ENCODE measurements around the gene CNGA3.

The CNGA3 gene

DNA sequence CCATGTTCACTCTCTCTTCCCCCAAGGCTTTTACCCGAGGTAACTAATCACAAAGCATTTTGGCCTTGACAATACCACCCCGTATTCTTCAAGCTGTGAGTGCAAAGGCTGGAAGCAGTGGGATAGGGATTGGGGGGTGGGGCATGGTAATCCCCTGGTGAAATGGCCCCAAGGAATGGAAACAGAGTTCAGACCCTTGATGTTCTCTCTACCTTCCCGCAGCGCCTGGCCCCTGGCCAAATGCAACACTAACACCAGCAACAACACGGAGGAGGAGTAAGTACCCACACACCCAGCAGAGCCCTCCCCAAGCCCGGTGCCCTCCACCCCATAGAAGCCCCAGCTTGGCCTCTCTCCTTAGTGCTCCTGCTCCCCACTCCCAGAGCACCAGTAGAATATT is 36.9 kb downstream of the CNGA3 start:
- Histone ChIP-seq H3K27me3 (replicated peaks) (peaks cover 2% of the 10 kb centered on the region), H3K4me3 (ENCODE audit: low read depth, low read length) (no peak overlapping the region), H3K36me3 (replicated peaks) (no peaks in the 10 kb centered on the region), H3K27ac (no peak overlapping the region)
- in situ Hi-C loops (cut with HindIII; ENCODE audit: low pct_ligation_motif_present, low sequenced_read_pairs): no loop called here
- DNase-seq: no peak
- TF ChIP-seq, protein P1, sequence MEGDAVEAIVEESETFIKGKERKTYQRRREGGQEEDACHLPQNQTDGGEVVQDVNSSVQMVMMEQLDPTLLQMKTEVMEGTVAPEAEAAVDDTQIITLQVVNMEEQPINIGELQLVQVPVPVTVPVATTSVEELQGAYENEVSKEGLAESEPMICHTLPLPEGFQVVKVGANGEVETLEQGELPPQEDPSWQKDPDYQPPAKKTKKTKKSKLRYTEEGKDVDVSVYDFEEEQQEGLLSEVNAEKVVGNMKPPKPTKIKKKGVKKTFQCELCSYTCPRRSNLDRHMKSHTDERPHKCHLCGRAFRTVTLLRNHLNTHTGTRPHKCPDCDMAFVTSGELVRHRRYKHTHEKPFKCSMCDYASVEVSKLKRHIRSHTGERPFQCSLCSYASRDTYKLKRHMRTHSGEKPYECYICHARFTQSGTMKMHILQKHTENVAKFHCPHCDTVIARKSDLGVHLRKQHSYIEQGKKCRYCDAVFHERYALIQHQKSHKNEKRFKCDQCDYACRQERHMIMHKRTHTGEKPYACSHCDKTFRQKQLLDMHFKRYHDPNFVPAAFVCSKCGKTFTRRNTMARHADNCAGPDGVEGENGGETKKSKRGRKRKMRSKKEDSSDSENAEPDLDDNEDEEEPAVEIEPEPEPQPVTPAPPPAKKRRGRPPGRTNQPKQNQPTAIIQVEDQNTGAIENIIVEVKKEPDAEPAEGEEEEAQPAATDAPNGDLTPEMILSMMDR (IDR thresholded peaks at IDR 0.05; ENCODE audit: low read depth, low read length, missing control alignments): no peak

DNA sequence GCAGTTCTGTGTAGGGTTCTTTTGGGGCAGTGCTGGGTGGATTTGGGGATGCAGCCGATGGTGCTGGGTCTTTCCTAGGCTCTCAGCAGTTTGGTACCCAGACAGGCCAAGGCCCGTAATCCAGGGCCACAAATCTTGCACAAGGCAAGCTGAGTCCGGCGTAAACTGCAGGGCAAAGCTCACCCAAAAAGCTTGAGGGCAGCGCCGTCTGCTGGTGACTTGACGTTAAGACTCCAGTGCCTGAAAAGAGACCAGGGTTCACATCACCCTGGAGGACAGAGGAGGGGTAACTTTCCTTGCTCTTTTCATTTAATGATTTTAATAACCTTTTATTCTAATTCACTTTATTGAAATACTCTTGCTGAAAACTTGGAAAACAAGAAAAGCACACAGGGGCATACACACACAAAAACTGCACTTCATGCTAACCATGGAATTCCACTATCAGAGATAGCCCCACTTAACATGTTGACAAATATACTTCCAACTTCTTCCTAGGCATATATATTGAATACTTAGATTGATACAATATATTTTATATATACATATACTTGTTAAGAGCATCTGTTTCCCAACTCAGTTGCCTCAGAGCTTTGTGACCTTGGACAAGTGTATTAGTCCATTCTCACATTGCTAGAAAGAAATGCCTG is 38.9 kb downstream of the CNGA3 start:
- Histone ChIP-seq H3K4me3 (ENCODE audit: low read depth, low read length) (no peak overlapping the region), H3K27me3 (replicated peaks) (peaks cover 2% of the 10 kb centered on the region), H3K36me3 (replicated peaks) (no peaks in the 10 kb centered on the region), H3K27ac (no peak overlapping the region)
- TF ChIP-seq, protein P1 (IDR thresholded peaks at IDR 0.05; ENCODE audit: low read depth, low read length, missing control alignments): peak; percentile 100
- DNase-seq: peak; percentile 69
- in situ Hi-C loops (cut with HindIII; ENCODE audit: low pct_ligation_motif_present, low sequenced_read_pairs): no loop called here

DNA sequence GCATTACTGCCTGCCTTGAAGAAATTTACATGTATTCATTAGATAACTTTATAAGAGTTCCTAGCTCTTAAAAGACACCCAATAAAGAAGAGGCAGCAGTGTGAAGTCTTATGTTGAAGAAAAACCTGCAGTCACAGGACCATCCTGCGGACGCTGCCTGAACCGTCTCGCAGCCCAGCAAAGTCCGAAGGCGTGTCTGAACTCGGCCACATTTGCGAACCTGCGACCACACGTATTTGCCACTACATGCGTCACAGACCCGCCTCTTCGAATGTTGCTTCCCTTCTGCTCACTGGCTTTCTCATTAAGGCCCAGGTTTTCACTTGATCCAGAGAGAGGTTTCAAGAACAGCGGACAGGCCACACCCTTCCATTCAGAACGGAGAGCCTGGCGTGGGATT is 41.2 kb downstream of the CNGA3 start:
- Histone ChIP-seq H3K27ac (no peak overlapping the region), H3K27me3 (replicated peaks) (no peaks in the 10 kb centered on the region), H3K36me3 (replicated peaks) (no peaks in the 10 kb centered on the region), H3K4me3 (ENCODE audit: low read depth, low read length) (no peak overlapping the region)
- no peak for DNase-seq
- TF ChIP-seq, protein P1 (IDR thresholded peaks at IDR 0.05; ENCODE audit: low read depth, low read length, missing control alignments): no peak
- in situ Hi-C loops (cut with HindIII; ENCODE audit: low pct_ligation_motif_present, low sequenced_read_pairs): no loop called here

DNA sequence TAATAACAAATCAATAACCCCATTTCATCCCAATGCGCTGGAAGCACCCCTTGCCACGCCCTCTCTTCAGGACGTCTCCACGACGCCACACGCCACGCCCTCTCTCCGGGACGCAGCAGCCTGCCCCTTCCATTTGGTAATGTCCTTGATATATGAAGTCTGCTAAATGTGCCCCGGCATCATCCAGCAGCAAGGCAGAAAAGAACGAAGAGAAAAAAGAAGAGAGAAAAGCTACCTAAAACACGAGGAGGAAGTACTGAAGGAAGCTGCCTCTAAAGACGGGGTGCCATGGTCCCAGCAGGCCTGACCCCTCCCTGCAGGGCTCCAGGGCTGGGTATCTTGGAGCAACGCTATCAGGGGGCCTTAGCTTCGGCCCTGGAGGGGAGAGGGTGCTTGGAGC is 41.8 kb downstream of the CNGA3 start:
- no peaks in the 10 kb centered on the region for H3K36me3 ChIP-seq (replicated peaks)
- DNase-seq: no peak
- H3K27ac ChIP-seq: no peak overlapping the region
- in situ Hi-C loops (cut with HindIII; ENCODE audit: low pct_ligation_motif_present, low sequenced_read_pairs): no loop called here
- TF ChIP-seq, protein P1 (IDR thresholded peaks at IDR 0.05; ENCODE audit: low read depth, low read length, missing control alignments): no peak
- no peak overlapping the region for H3K4me3 ChIP-seq (ENCODE audit: low read depth, low read length)
- no peaks in the 10 kb centered on the region for H3K27me3 ChIP-seq (replicated peaks)

DNA sequence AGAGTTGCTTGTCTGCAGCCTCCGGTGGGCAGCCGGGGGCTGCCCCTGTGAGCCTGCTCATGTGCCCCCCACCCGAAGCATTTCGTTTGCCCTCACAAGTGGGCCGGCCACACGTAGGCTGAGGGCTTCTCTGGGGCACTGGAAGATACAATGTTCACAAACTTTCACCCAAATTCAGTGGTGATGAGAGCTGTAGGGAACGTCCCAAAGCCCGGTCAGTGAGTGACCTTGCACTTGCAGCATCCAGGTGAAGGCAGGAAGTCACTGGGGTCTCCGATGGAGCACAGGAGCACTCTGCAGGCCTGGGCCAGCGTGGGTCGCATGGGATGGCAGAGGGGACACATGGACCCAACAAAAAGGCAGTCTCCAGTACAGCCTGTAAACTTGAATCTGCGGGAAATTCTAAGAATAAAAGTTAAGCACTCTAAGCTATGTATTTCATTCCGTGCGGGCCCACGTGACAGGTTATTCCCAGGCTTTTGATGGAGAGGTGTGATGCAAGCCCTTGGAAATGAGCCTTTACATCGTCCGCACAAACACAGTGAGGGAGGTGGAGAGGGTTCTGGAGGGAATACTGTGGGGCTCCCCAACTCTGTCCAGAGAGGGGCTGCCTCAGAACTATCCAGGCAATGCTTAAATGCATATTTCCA is 42.5 kb downstream of the CNGA3 start:
- Histone ChIP-seq H3K27ac (no peak overlapping the region), H3K4me3 (ENCODE audit: low read depth, low read length) (no peak overlapping the region), H3K36me3 (replicated peaks) (no peaks in the 10 kb centered on the region), H3K27me3 (replicated peaks) (no peaks in the 10 kb centered on the region)
- TF ChIP-seq, protein P1 (IDR thresholded peaks at IDR 0.05; ENCODE audit: low read depth, low read length, missing control alignments): no peak
- in situ Hi-C loops (cut with HindIII; ENCODE audit: low pct_ligation_motif_present, low sequenced_read_pairs): no loop called here
- no peak for DNase-seq

DNA sequence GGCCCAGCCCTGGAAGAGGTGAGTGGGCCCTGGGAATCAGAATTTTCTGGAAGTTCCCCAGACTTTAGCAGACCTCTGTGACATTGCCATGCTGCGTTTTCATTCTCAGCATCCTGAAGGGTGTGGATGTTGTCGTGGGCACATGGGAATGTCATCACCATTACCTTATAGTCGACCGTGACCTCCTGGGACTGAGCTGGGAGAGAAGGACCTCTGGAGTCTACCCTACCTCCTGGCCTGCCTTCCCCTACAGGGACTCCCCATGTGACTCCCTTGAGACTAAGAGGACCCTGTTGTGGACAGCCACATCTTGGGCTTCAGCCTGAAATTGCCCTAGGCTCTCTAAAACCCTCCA is 43.0 kb downstream of the CNGA3 start:
- TF ChIP-seq, protein P1 (IDR thresholded peaks at IDR 0.05; ENCODE audit: low read depth, low read length, missing control alignments): no peak
- in situ Hi-C loops (cut with HindIII; ENCODE audit: low pct_ligation_motif_present, low sequenced_read_pairs): no loop called here
- H3K27me3 ChIP-seq (replicated peaks): no peaks in the 10 kb centered on the region

More for the DNA sequence above, 43.0 kb downstream of the CNGA3 start:
- no peak for DNase-seq
- Histone ChIP-seq H3K36me3 (replicated peaks) (no peaks in the 10 kb centered on the region), H3K27ac (no peak overlapping the region), H3K4me3 (ENCODE audit: low read depth, low read length) (no peak overlapping the region)
